PC-9 (cell line): ENCODE data around the gene NUP153. TPM values are rescaled to one million over a fixed set of nuclear protein-coding genes. Genes with fewer than 3 reads are reported as not detected.

Experiments
- BruUV-seq: library from RNA; stranded (reverse); fragments of 400-500 nt; replicated peaks from 2 replicates; lab custom pipeline; 2021; lab: Mats Ljungman, UMichigan
- CTCF ChIA-PET: fragments of 300-600 bp; sonication (Branson Sonifier 250); formaldehyde crosslinking; loops from one replicate; lab custom pipeline; 2022; ENCODE audit warnings: antibody characterized with exemption; lab: Charles Lee
- POLR2A ChIA-PET: fragments of 300-600 bp; sonication (Branson Sonifier 250); formaldehyde crosslinking; loops from one replicate; lab custom pipeline; 2022; ENCODE audit warnings: antibody characterized with exemption; ENCODE audit not compliant: unreplicated experiment; lab: Charles Lee
- DNase-seq, 2 experiments: peaks; one replicate each; pipeline versions ENCODE4 v3.0.0 to v3.0.0-alpha.2; 2015 to 2022; ENCODE audit warnings: mixed read lengths in 1 of 2
- H2AFZ ChIP-seq: fragments of 200-600 bp; sonication (generic); 2 replicates; pipeline ENCODE4 v1.8.1; 2017; ENCODE audit warnings: antibody characterized with exemption
- H3F3A ChIP-seq: fragments of 200-600 bp; sonication (generic); 2 replicates; pipeline ENCODE4 v1.8.1; 2017; ENCODE audit warnings: antibody characterized with exemption, mild to moderate bottlenecking, low read depth; ENCODE audit not compliant: insufficient read depth
- H3K27ac ChIP-seq: fragments of 200-600 bp; sonication (generic); 2 replicates; pipeline ENCODE4 v1.6.1; 2016; ENCODE audit warnings: mixed run types
- H3K27me3 ChIP-seq: fragments of 200-600 bp; sonication (generic); 2 replicates; pipeline ENCODE4 v1.6.1; 2016; ENCODE audit warnings: low read depth, mixed run types; ENCODE audit not compliant: insufficient read depth
- H3K36me3 ChIP-seq: fragments of 200-600 bp; sonication (generic); 2 replicates; pipeline ENCODE4 v1.6.1; 2016; ENCODE audit warnings: low read depth, mixed run types
- H3K4me1 ChIP-seq: fragments of 200-600 bp; sonication (generic); replicated peaks from 2 replicates; pipeline ENCODE4 v1.6.1; 2016; ENCODE audit warnings: mixed run types; ENCODE audit not compliant: insufficient read depth
- H3K4me2 ChIP-seq: fragments of 200-600 bp; sonication (generic); 2 replicates; pipeline ENCODE4 v1.6.1; 2017; ENCODE audit warnings: mixed run types
- H3K4me3 ChIP-seq: fragments of 200-600 bp; sonication (generic); 2 replicates; pipeline ENCODE4 v1.6.1; 2016; ENCODE audit warnings: mixed run types
- H3K79me2 ChIP-seq: fragments of 200-600 bp; sonication (generic); 2 replicates; pipeline ENCODE4 v1.6.1; 2017; ENCODE audit warnings: low read depth, mixed run types
- H3K9me2 ChIP-seq: fragments of 200-600 bp; sonication (generic); 2 replicates; pipeline ENCODE4 v1.8.1; 2017; ENCODE audit warnings: mild to moderate bottlenecking; ENCODE audit not compliant: insufficient read depth
- H3K9me3 ChIP-seq: fragments of 200-600 bp; sonication (generic); 2 replicates; pipeline ENCODE4 v1.8.1; 2016; ENCODE audit warnings: low read depth; ENCODE audit not compliant: insufficient read depth
- H4K20me1 ChIP-seq: fragments of 200-600 bp; sonication (generic); 2 replicates; pipeline ENCODE4 v1.8.1; 2017; ENCODE audit not compliant: insufficient read depth
- EZH2 ChIP-seq: fragments of 200-600 bp; sonication (generic); IDR thresholded peaks from 2 replicates; pipeline ENCODE4 v1.8.0; 2017; ENCODE audit warnings: antibody characterized with exemption, low read depth
- intact Hi-C: fragments of 100-400 bp; cut with micrococcal nuclease; formaldehyde crosslinking; loops from one replicate; pipeline ENCODE4 v1.10.0; 2022; ENCODE audit not compliant: unreplicated experiment
- total RNA-seq: library from RNA; stranded (reverse); gene quantifications from 2 replicates; pipeline ENCODE4 v1.2.3, GENCODE V29; 2021
- TF ChIP-seq, protein P1 (sequence below): fragments of 200-600 bp; sonication (generic); conservative IDR thresholded peaks from 2 replicates; pipeline ENCODE4 v1.6.1; 2017; ENCODE audit warnings: mixed run types, antibody characterized with exemption, mild to moderate bottlenecking, moderate library complexity

The NUP153 gene
- total RNA-seq, 1 experiment from 2014 or later = 74.1 TPM

- no peaks in the 10 kb centered on the region for H3K27me3 ChIP-seq
- peaks cover 36% of the 10 kb centered on the region for H3K36me3 ChIP-seq
- TF ChIP-seq, protein P1, sequence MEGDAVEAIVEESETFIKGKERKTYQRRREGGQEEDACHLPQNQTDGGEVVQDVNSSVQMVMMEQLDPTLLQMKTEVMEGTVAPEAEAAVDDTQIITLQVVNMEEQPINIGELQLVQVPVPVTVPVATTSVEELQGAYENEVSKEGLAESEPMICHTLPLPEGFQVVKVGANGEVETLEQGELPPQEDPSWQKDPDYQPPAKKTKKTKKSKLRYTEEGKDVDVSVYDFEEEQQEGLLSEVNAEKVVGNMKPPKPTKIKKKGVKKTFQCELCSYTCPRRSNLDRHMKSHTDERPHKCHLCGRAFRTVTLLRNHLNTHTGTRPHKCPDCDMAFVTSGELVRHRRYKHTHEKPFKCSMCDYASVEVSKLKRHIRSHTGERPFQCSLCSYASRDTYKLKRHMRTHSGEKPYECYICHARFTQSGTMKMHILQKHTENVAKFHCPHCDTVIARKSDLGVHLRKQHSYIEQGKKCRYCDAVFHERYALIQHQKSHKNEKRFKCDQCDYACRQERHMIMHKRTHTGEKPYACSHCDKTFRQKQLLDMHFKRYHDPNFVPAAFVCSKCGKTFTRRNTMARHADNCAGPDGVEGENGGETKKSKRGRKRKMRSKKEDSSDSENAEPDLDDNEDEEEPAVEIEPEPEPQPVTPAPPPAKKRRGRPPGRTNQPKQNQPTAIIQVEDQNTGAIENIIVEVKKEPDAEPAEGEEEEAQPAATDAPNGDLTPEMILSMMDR = no peak
- no peak for TF ChIP-seq EZH2
- no peaks in the 10 kb centered on the region for H3K9me3 ChIP-seq
- DNase-seq = no peak
- H2AFZ ChIP-seq = no peak overlapping the region
- peaks cover 39% of the 10 kb centered on the region for H3F3A ChIP-seq
- POLR2A ChIA-PET = interaction anchor here (0.6 kb wide), 1 partner anchor 445 kb away, joined by 3 read pairs; no protein-coding TSS in a partner anchor
- H3K4me1 ChIP-seq = no peaks in the 10 kb centered on the region
- H3K9me2 ChIP-seq = no peaks in the 10 kb centered on the region
- H3K4me2 ChIP-seq = no peak overlapping the region
- intact Hi-C loops = no loop called here
- peaks cover 21% of the 10 kb centered on the region for H4K20me1 ChIP-seq
- CTCF ChIA-PET = no interaction called here
- H3K27ac ChIP-seq = no peak overlapping the region
- no peak overlapping the region for H3K4me3 ChIP-seq
- peaks cover 14% of the 10 kb centered on the region for H3K79me2 ChIP-seq
- no TSS peak for BruUV-seq
Measured at GRCh38 chr6:17638212-17638715, 68.5 kb downstream of the NUP153 start.

GRCh38 chr6:17635568-17635967 lies 71.2 kb downstream of the NUP153 start:
- H3K27ac ChIP-seq = no peak overlapping the region
- no peaks in the 10 kb centered on the region for H3K9me2 ChIP-seq
- ChIA-PET POLR2A (no interaction called here), CTCF (interaction anchor here (0.7 kb wide), 1 partner anchor 24 kb away, joined by 9 read pairs; no protein-coding TSS in a partner anchor)
- no peak overlapping the region for H3K4me3 ChIP-seq
- intact Hi-C loops = no loop called here
- H4K20me1 ChIP-seq = peaks cover 20% of the 10 kb centered on the region
- H3K36me3 ChIP-seq = peaks cover 26% of the 10 kb centered on the region
- no peak overlapping the region for H2AFZ ChIP-seq
- H3K4me1 ChIP-seq = no peaks in the 10 kb centered on the region
- no peak overlapping the region for H3K4me2 ChIP-seq
- no peak for DNase-seq
- H3K27me3 ChIP-seq = no peaks in the 10 kb centered on the region
- H3K79me2 ChIP-seq = peaks cover 22% of the 10 kb centered on the region
- no peak for TF ChIP-seq EZH2
- TF ChIP-seq, protein P1 = no peak
- peaks cover 36% of the 10 kb centered on the region for H3F3A ChIP-seq
- H3K9me3 ChIP-seq = no peaks in the 10 kb centered on the region
- no TSS peak for BruUV-seq

- 0 out of 2 replicates have a peak overlapping the region, but pooled peaks have one; percentile 12 for H3K27ac ChIP-seq
- H3K9me3 ChIP-seq = no peaks in the 10 kb centered on the region
- POLR2A ChIA-PET = no interaction called here
- H3K36me3 ChIP-seq = peaks cover 39% of the 10 kb centered on the region
- H3K27me3 ChIP-seq = no peaks in the 10 kb centered on the region
- DNase-seq = no peak
- peaks cover 22% of the 10 kb centered on the region for H4K20me1 ChIP-seq
- H2AFZ ChIP-seq = no peak overlapping the region
- no peaks in the 10 kb centered on the region for H3K9me2 ChIP-seq
- no peaks in the 10 kb centered on the region for H3K4me1 ChIP-seq
- H3F3A ChIP-seq = peaks cover 34% of the 10 kb centered on the region
- CTCF ChIA-PET = no interaction called here
- H3K4me3 ChIP-seq = no peak overlapping the region
- H3K4me2 ChIP-seq = no peak overlapping the region
- TF ChIP-seq EZH2 = no peak
- TF ChIP-seq, protein P1 = no peak
- peaks cover 22% of the 10 kb centered on the region for H3K79me2 ChIP-seq
- BruUV-seq = no TSS peak
- intact Hi-C loops = no loop called here
Measured at GRCh38 chr6:17633465-17634188, 73.1 kb downstream of the NUP153 start.
